Naive thymus-derived CD4-positive, alpha-beta T cell (primary cell): ENCODE measurements around the gene COL1A1. TPM values are rescaled to one million over a fixed set of nuclear protein-coding genes. Genes with fewer than 3 reads are reported as not detected.

Source experiments
- ATAC-seq: fragments of 150-1000 bp; cut with Tn5 transposase; 2 replicates; pipeline ENCODE4 v1.10.0; 2021; ENCODE audit warnings: mild to moderate bottlenecking, moderate library complexity
- CTCF ChIA-PET: fragments of 350-600 bp; sonication (Branson Sonifier 250); formaldehyde crosslinking; loops from one replicate; lab custom pipeline; 2021; ENCODE audit warnings: antibody characterized with exemption; lab: Charles Lee
- POLR2A ChIA-PET: fragments of 350-600 bp; sonication (Branson Sonifier 250); formaldehyde crosslinking; loops from one replicate; lab custom pipeline; 2021; ENCODE audit warnings: antibody characterized with exemption, inconsistent platforms; lab: Charles Lee
- DNase-seq, 9 donors: peaks; one replicate each; pipeline versions ENCODE4 v3.0.0 to v3.0.0-alpha.2; 2020 to 2022; ENCODE audit warnings: mixed read lengths in 1 of 9
- H3K27ac ChIP-seq: one replicate; pipeline ENCODE4 v1.7.0; 2013; ENCODE audit warnings: mild to moderate bottlenecking, low read depth, low read length, moderate library complexity
- H3K27me3 ChIP-seq, 2 donors: one replicate each; pipeline ENCODE4 v1.7.0; 2013; ENCODE audit warnings: low read length in 2 of 2, mild to moderate bottlenecking in 2 of 2, moderate library complexity in 2 of 2; ENCODE audit not compliant: control insufficient read depth in 2 of 2, insufficient read depth in 2 of 2
- H3K36me3 ChIP-seq, 3 experiments: 1 replicate in 2 of 3; 2 replicates in 1 of 3; pipeline ENCODE4 v1.7.0; 2013; ENCODE audit warnings: low read length in 3 of 3, mild to moderate bottlenecking in 3 of 3, moderate library complexity in 1 of 3; ENCODE audit not compliant: insufficient read depth in 3 of 3, control insufficient read depth in 2 of 3
- H3K4me1 ChIP-seq, 2 donors: one replicate each; pipeline ENCODE4 v1.7.0; 2013; ENCODE audit warnings: low read length in 2 of 2, mild to moderate bottlenecking in 2 of 2, moderate library complexity in 1 of 2; ENCODE audit not compliant: control insufficient read depth in 2 of 2, insufficient read depth in 2 of 2
- H3K4me3 ChIP-seq: 2 replicates; pipeline ENCODE4 v1.7.0; 2013; ENCODE audit warnings: mild to moderate bottlenecking, low read length
- H3K9me3 ChIP-seq, 3 experiments: 1 replicate in 2 of 3; 2 replicates in 1 of 3; pipeline ENCODE4 v1.7.0; 2013; ENCODE audit warnings: low read length in 3 of 3; ENCODE audit not compliant: control insufficient read depth in 2 of 3
- H3K27ac Mint-ChIP-seq, 9 donors: one replicate each; pipeline ENCODE4 v1.8.0; 2020 to 2022; ENCODE audit warnings: mixed read lengths in 9 of 9, mild to moderate bottlenecking in 8 of 9, moderate library complexity in 5 of 9, inconsistent platforms in 2 of 9
- H3K27me3 Mint-ChIP-seq, 5 donors: one replicate each; pipeline ENCODE4 v1.8.0; 2021 to 2022; ENCODE audit warnings: mixed read lengths in 5 of 5, mild to moderate bottlenecking in 1 of 5
- H3K36me3 Mint-ChIP-seq, 5 donors: one replicate each; pipeline ENCODE4 v1.8.0; 2020 to 2022; ENCODE audit warnings: mixed read lengths in 5 of 5, mild to moderate bottlenecking in 3 of 5, inconsistent platforms in 1 of 5
- H3K4me1 Mint-ChIP-seq, 7 donors: one replicate each; pipeline ENCODE4 v1.8.0; 2020 to 2022; ENCODE audit warnings: mixed read lengths in 7 of 7, mild to moderate bottlenecking in 3 of 7, inconsistent platforms in 1 of 7
- H3K4me3 Mint-ChIP-seq, 10 donors: one replicate each; pipeline ENCODE4 v1.8.0; 2020 to 2022; ENCODE audit warnings: mild to moderate bottlenecking in 10 of 10, mixed read lengths in 10 of 10, moderate library complexity in 6 of 10, inconsistent platforms in 2 of 10
- H3K9me3 Mint-ChIP-seq, 11 donors: one replicate each; pipeline ENCODE4 v1.8.0; 2020 to 2022; ENCODE audit warnings: mixed read lengths in 11 of 11, mild to moderate bottlenecking in 4 of 11, inconsistent platforms in 1 of 11, moderate library complexity in 1 of 11
- intact Hi-C, 2 donors: fragments of 100-400 bp; cut with micrococcal nuclease; formaldehyde crosslinking; loops; one replicate each; pipeline ENCODE4 v1.15.1; 2023
- polyA plus RNA-seq, 2 donors: library from polyadenylated mRNA; unstranded; fragments of 300-500 nt; fragmentation: Illumina TruSeq; gene quantifications; one replicate each; pipeline ENCODE4 v1.2.3, GENCODE V29; 2021
- total RNA-seq, 6 experiments: library from RNA in 5 of 6; stranded (reverse) in 5 of 6; gene quantifications; 1 replicate in 5 of 6; 2 replicates in 1 of 6; pipeline ENCODE4 v1.2.3 and lab custom pipeline; 2021 to 2026

The COL1A1 gene
- total and polyA plus RNA-seq, 7 experiments from 2014 or later: 0.36 to 12.6 (median 1.2) TPM; not detected in 2

- Mint-ChIP-seq H3K9me3 (peaks cover 0 to 2% (median 0%) of the 10 kb centered on the region in 11 donors), H3K4me3 (no peak overlapping the region), H3K36me3 (peaks cover 0 to 3% (median 0%) of the 10 kb centered on the region in 5 donors), H3K27ac (no peak overlapping the region), H3K27me3 (peaks cover 52 to 67% (median 55%) of the 10 kb centered on the region in 5 donors), H3K4me1 (peaks cover 4 to 6% (median 5%) of the 10 kb centered on the region in 7 donors)
- no peaks in the 10 kb centered on the region for H3K9me3 ChIP-seq
- no peak overlapping the region for H3K27ac ChIP-seq
- intact Hi-C loops: no loop called here
- ATAC-seq (no peak), DNase-seq (no peak)
- no peaks in the 10 kb centered on the region for H3K36me3 ChIP-seq
- ChIA-PET POLR2A (no interaction called here), CTCF (interaction anchor here (0.7 kb wide), 1 partner anchor 88 kb away, joined by 3 read pairs; no protein-coding TSS in a partner anchor)
- no peak overlapping the region for H3K4me3 ChIP-seq
- H3K4me1 ChIP-seq: no peaks in the 10 kb centered on the region
- H3K27me3 ChIP-seq: peaks cover 0 to 6% of the 10 kb centered on the region in 2 donors
These were observed 5.9 kb upstream of the COL1A1 start for GRCh38 chr17:50207315-50207714.

- DNase-seq (no peak), ATAC-seq (no peak)
- no peak overlapping the region for H3K4me3 ChIP-seq
- H3K4me1 Mint-ChIP-seq: peaks cover 0 to 6% (median 5%) of the 10 kb centered on the region in 7 donors
- H3K36me3 Mint-ChIP-seq: peaks cover 0 to 3% (median 0%) of the 10 kb centered on the region in 5 donors
- H3K36me3 ChIP-seq: no peaks in the 10 kb centered on the region
- ChIA-PET POLR2A (no interaction called here), CTCF (interaction anchor here (0.7 kb wide), 2 partner anchors 26 to 220 kb away, joined by 3 to 7 read pairs; no protein-coding TSS in a partner anchor)
- no peak overlapping the region for H3K27ac Mint-ChIP-seq
- peaks cover 0 to 2% (median 0%) of the 10 kb centered on the region in 11 donors for H3K9me3 Mint-ChIP-seq
- no peaks in the 10 kb centered on the region for H3K4me1 ChIP-seq
- H3K4me3 Mint-ChIP-seq: peak overlapping the region in 5 of 10 donors; percentile 15 to 52 (median 45)
- peaks cover under 1 to 4% of the 10 kb centered on the region in 2 donors for H3K27me3 ChIP-seq
- no peak overlapping the region for H3K27ac ChIP-seq
- peaks cover 58 to 69% (median 58%) of the 10 kb centered on the region in 5 donors for H3K27me3 Mint-ChIP-seq
- intact Hi-C loops: no loop called here
- no peaks in the 10 kb centered on the region for H3K9me3 ChIP-seq
These were observed 5.3 kb upstream of the COL1A1 start for GRCh38 chr17:50206604-50207293.

- Histone ChIP-seq H3K4me1 (peaks cover under 1 to 2% of the 10 kb centered on the region in 2 donors), H3K27me3 (peaks cover 0 to 11% of the 10 kb centered on the region in 2 donors), H3K9me3 (no peaks in the 10 kb centered on the region), H3K36me3 (no peaks in the 10 kb centered on the region), H3K27ac (no peak overlapping the region), H3K4me3 (no peak overlapping the region)
- intact Hi-C loops: no loop called here
- DNase-seq: no peak
- ATAC-seq: no peak
- no peak overlapping the region for H3K4me3 Mint-ChIP-seq
- peaks cover 0 to 5% (median 0%) of the 10 kb centered on the region in 11 donors for H3K9me3 Mint-ChIP-seq
- H3K27me3 Mint-ChIP-seq: peaks cover 60 to 68% (median 63%) of the 10 kb centered on the region in 5 donors
- peaks cover 4 to 10% (median 7%) of the 10 kb centered on the region in 7 donors for H3K4me1 Mint-ChIP-seq
- no peak overlapping the region for H3K27ac Mint-ChIP-seq
- CTCF ChIA-PET: interaction anchor here (0.7 kb wide), 2 partner anchors 27 to 220 kb away, joined by 3 to 7 read pairs; no protein-coding TSS in a partner anchor
- H3K36me3 Mint-ChIP-seq: peaks cover 0 to 3% (median 0%) of the 10 kb centered on the region in 5 donors
- POLR2A ChIA-PET: no interaction called here
These were observed 4.6 kb upstream of the COL1A1 start for GRCh38 chr17:50205963-50206505.

GRCh38 chr17:50205111-50205962, 3.9 kb upstream of the COL1A1 start:
- intact Hi-C loops: no loop called here
- Mint-ChIP-seq H3K27me3 (peaks cover 64 to 72% (median 69%) of the 10 kb centered on the region in 5 donors), H3K36me3 (peaks cover 0 to 3% (median 0%) of the 10 kb centered on the region in 5 donors), H3K9me3 (peaks cover 0 to 5% (median 0%) of the 10 kb centered on the region in 11 donors), H3K4me3 (no peak overlapping the region), H3K4me1 (peaks cover 6 to 16% (median 14%) of the 10 kb centered on the region in 7 donors), H3K27ac (peak overlapping the region in 1 of 9 donors; percentile 58)
- Histone ChIP-seq H3K27me3 (peaks cover 0 to 13% of the 10 kb centered on the region in 2 donors), H3K4me3 (no peak overlapping the region), H3K9me3 (no peaks in the 10 kb centered on the region), H3K36me3 (no peaks in the 10 kb centered on the region), H3K27ac (no peak overlapping the region), H3K4me1 (peaks cover 5 to 6% of the 10 kb centered on the region in 2 donors)
- DNase-seq: no peak
- ChIA-PET CTCF (interaction anchor here (1.1 to 1.3 kb wide), 2 partner anchors 8 to 88 kb away, joined by 3 read pairs; no protein-coding TSS in a partner anchor), POLR2A (no interaction called here)
- no peak for ATAC-seq

GRCh38 chr17:50204431-50204830, 3.0 kb upstream of the COL1A1 start:
- no peak for ATAC-seq
- Histone ChIP-seq H3K9me3 (no peaks in the 10 kb centered on the region), H3K4me1 (peaks cover 12% of the 10 kb centered on the region in 2 donors), H3K36me3 (no peaks in the 10 kb centered on the region), H3K27ac (no peak overlapping the region), H3K4me3 (no peak overlapping the region), H3K27me3 (peaks cover 0 to 13% of the 10 kb centered on the region in 2 donors)
- Mint-ChIP-seq H3K27ac (no peak overlapping the region), H3K27me3 (peaks cover 64 to 76% (median 69%) of the 10 kb centered on the region in 5 donors), H3K4me3 (no peak overlapping the region), H3K9me3 (peaks cover 0 to 5% (median 0%) of the 10 kb centered on the region in 11 donors), H3K4me1 (peaks cover 8 to 23% (median 20%) of the 10 kb centered on the region in 7 donors), H3K36me3 (peaks cover 0 to 3% (median 0%) of the 10 kb centered on the region in 5 donors)
- no peak for DNase-seq
- POLR2A ChIA-PET: interaction anchor here (0.7 kb wide), 1 partner anchor 11 kb away, joined by 4 read pairs; no protein-coding TSS in a partner anchor
- intact Hi-C loops: no loop called here
- CTCF ChIA-PET: interaction anchor here (0.6 to 1.3 kb wide), 3 partner anchors 9 to 356 kb away, joined by 3 read pairs; partner anchors contain the start of gene CACNA1G
